ENCODE results near the gene TMED9. TPM values are rescaled to one million over a fixed set of nuclear protein-coding genes. Genes with fewer than 3 reads are reported as not detected.

Gene TMED9
- total RNA-seq, 4 donors from 2014 or later: 39.6 to 65.6 (median 52.5) TPM

DNA sequence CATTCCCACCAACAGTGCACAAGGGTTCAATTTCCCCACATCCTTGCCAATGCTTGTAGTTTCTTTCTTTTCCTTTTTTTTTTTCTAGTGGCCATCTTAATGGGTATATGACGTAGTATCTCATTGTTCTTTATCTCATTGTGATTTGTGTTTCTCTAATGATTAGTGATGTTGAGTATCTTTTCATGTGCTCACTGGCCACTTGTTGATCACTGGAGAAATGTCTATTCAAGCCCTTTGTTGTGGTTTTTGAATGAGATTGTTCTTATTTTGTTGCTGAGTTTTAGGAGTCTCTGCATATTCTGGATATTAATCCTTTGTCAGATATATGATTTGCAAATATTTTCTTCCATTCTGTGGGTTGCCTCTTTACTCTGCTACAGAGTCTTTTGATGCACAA, 1.6 kb upstream of the TMED9 start:
- H3K4me1 ChIP-seq: peaks cover 0 to 10% (median 0%) of the 10 kb centered on the region in 4 donors
- DNase-seq: no peak
- H3K9me3 ChIP-seq: no peaks in the 10 kb centered on the region
- H3K4me3 ChIP-seq: no peak overlapping the region
- no peaks in the 10 kb centered on the region for H3K27me3 ChIP-seq
- H3K36me3 ChIP-seq: peaks cover 0 to 20% (median 0%) of the 10 kb centered on the region in 3 donors
- no peak overlapping the region for H3K27ac ChIP-seq
- TF ChIP-seq, protein P1, sequence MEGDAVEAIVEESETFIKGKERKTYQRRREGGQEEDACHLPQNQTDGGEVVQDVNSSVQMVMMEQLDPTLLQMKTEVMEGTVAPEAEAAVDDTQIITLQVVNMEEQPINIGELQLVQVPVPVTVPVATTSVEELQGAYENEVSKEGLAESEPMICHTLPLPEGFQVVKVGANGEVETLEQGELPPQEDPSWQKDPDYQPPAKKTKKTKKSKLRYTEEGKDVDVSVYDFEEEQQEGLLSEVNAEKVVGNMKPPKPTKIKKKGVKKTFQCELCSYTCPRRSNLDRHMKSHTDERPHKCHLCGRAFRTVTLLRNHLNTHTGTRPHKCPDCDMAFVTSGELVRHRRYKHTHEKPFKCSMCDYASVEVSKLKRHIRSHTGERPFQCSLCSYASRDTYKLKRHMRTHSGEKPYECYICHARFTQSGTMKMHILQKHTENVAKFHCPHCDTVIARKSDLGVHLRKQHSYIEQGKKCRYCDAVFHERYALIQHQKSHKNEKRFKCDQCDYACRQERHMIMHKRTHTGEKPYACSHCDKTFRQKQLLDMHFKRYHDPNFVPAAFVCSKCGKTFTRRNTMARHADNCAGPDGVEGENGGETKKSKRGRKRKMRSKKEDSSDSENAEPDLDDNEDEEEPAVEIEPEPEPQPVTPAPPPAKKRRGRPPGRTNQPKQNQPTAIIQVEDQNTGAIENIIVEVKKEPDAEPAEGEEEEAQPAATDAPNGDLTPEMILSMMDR (IDR thresholded peaks at IDR 0.05): no peak
- TF ChIP-seq POLR2A (IDR thresholded peaks at IDR 0.05): no peak

DNA sequence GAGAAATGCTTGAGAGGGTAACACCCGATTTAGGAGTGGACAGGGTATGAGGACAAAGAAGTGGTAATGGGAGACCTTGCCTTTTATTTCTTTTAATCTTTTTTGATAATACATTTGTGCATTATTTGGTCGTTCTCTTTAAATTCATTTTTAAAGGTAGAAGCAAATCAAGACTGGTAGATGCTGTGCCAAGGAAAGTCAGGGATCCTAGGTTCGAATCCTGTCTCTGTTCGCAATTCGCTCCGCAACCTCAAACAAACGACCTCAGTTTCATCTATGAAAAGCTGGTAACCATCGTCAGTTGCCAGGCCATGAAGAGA, 353 bp upstream of the TMED9 start:
- Histone ChIP-seq H3K27ac (peak overlapping the region; percentile 74 to 88 (median 84)), H3K4me1 (peaks cover 0 to 10% (median 0%) of the 10 kb centered on the region in 4 donors), H3K9me3 (no peaks in the 10 kb centered on the region), H3K36me3 (peaks cover 0 to 32% (median 0%) of the 10 kb centered on the region in 3 donors), H3K4me3 (peak overlapping the region; percentile 75 to 99 (median 94)), H3K27me3 (no peaks in the 10 kb centered on the region)
- DNase-seq: peak in 1 of 3 donors; percentile 35
- TF ChIP-seq, protein P1 (IDR thresholded peaks at IDR 0.05): no peak
- TF ChIP-seq POLR2A (IDR thresholded peaks at IDR 0.05): no peak

DNA sequence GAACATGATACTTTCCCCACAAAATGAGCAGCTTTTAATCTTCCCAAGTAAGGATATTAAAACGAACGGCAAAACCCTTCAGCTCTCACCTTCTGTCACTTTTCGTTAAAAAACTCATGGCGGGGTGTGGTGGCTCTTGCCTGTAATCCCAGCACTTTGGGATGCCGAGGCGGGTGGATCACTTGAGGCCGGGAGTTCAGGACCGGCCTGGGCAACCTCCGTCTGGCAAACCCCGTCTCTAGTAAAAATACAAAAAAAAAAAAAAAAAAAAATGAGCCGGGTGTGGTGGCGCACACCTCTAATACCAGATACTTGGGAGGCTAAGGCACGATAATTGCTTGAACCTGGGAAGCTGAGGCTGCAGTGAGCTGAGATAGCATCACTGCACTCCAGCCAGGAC, 902 bp downstream of the TMED9 start:
- Histone ChIP-seq H3K4me1 (peaks cover 0 to 10% (median 0%) of the 10 kb centered on the region in 4 donors), H3K9me3 (no peaks in the 10 kb centered on the region), H3K27me3 (no peaks in the 10 kb centered on the region), H3K27ac (peak overlapping the region in 1 of 4 donors; percentile 82), H3K4me3 (peak overlapping the region; percentile 75 to 99 (median 94)), H3K36me3 (peaks cover 0 to 33% (median 0%) of the 10 kb centered on the region in 3 donors)
- no peak for TF ChIP-seq POLR2A (IDR thresholded peaks at IDR 0.05)
- TF ChIP-seq, protein P1 (IDR thresholded peaks at IDR 0.05): no peak
- DNase-seq: peak in 1 of 3 donors; percentile 39

DNA sequence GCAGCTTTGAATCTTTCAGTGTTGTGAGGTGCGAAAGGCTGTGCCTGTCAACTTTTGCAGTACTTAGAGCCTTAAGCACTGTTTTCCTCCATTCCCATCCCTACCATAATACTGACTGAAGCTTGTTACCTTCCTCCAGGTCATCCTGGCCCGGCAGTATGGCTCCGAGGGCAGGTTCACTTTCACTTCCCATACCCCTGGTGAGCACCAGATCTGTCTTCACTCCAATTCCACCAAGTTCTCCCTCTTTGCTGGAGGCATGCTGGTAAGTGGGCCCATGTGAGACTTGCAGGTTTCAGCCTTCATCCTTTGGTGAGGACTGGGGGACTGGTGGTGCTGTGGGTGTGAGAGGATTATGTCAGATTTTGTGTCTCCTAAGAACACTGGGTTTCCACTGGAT, 1.5 kb downstream of the TMED9 start:
- Histone ChIP-seq H3K9me3 (no peaks in the 10 kb centered on the region), H3K4me1 (peaks cover 0 to 10% (median 0%) of the 10 kb centered on the region in 4 donors), H3K4me3 (peak overlapping the region in 1 of 4 donors; percentile 26), H3K36me3 (peaks cover 0 to 33% (median 0%) of the 10 kb centered on the region in 3 donors), H3K27me3 (no peaks in the 10 kb centered on the region), H3K27ac (no peak overlapping the region)
- peak in 1 of 3 donors; percentile 21 for DNase-seq
- TF ChIP-seq, protein P1 (IDR thresholded peaks at IDR 0.05): no peak

DNA sequence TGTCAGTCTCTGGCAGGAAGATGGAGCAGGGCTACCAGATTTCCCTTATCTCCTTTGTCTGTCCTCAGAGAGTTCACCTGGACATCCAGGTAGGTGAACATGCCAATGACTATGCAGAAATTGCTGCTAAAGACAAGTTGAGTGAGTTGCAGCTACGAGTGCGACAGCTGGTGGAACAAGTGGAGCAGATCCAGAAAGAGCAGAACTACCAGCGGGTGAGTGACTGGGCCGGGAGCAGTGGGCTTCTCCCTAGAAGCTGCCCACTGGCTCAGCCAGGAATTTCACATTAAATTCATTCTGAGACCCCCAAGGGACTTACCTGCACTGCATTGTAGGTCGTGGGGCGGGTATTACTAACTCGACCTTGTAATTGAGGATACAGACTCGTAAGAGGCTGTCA, 2.1 kb downstream of the TMED9 start:
- H3K9me3 ChIP-seq: no peaks in the 10 kb centered on the region
- no peak for TF ChIP-seq POLR2A (IDR thresholded peaks at IDR 0.05)
- TF ChIP-seq, protein P1 (IDR thresholded peaks at IDR 0.05): no peak
- peaks cover 0 to 10% (median 0%) of the 10 kb centered on the region in 4 donors for H3K4me1 ChIP-seq
- no peaks in the 10 kb centered on the region for H3K27me3 ChIP-seq
- DNase-seq: peak in 1 of 3 donors; percentile 26
- no peak overlapping the region for H3K4me3 ChIP-seq
- H3K27ac ChIP-seq: no peak overlapping the region
- peaks cover 0 to 33% (median 0%) of the 10 kb centered on the region in 3 donors for H3K36me3 ChIP-seq
